HG03280 (cell line): Measurements from ENCODE around the gene KIF18B.

Experiments
- ATAC-seq: cut with Tn5 transposase; IDR thresholded peaks from one replicate; pipeline ENCODE4 v1.9.1; 2021; ENCODE audit warnings: mild to moderate bottlenecking, moderate library complexity; ENCODE audit not compliant: unreplicated experiment

The KIF18B gene

GRCh38 chr17:44941712-44942331 is 5.8 kb downstream of the KIF18B start:
- no peak for ATAC-seq

- ATAC-seq: no peak
These were observed 6.8 kb downstream of the KIF18B start for GRCh38 chr17:44940768-44941167.

DNA sequence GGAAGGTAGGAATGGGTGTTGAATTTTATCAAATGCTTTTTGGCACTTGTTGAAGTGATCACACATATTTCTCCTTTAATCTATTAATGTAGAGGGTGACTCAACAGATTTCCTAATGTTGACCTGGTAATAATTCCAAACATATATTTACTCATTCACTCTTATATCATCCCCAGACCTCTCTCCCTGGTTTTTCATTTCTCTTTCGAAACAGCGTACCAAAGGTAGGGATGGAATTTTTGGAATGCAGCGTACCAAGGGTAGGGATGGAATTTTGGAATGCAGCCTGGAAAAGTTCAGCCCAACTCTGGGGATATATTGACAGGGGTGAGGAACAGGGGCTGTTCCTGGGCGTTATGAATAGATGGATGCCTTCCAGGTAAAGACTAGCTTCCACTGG is 7.3 kb downstream of the KIF18B start:
- ATAC-seq: no peak

- ATAC-seq: no peak
These were observed 12.5 kb downstream of the KIF18B start for GRCh38 chr17:44935116-44935515.

GRCh38 chr17:44934745-44935105 is 12.8 kb downstream of the KIF18B start:
- no peak for ATAC-seq

- ATAC-seq: no peak
These were observed 13.5 kb downstream of the KIF18B start for GRCh38 chr17:44933824-44934744.

DNA sequence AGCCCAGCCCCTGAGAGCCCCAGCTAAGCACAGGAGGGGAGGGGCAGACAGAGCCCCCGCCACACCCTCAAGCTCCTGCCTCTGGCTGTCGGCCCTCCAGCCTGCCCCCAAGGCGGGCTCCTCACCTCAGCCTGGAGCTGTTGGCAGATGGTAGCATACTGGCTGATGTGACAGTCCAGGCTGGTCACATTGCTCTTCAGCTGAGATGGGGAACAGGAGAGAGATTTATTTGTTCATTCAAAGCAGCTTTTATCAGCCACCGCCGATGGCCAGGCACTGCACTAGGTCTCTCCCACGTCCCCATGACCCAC is 14.8 kb downstream of the KIF18B start:
- no peak for ATAC-seq

DNA sequence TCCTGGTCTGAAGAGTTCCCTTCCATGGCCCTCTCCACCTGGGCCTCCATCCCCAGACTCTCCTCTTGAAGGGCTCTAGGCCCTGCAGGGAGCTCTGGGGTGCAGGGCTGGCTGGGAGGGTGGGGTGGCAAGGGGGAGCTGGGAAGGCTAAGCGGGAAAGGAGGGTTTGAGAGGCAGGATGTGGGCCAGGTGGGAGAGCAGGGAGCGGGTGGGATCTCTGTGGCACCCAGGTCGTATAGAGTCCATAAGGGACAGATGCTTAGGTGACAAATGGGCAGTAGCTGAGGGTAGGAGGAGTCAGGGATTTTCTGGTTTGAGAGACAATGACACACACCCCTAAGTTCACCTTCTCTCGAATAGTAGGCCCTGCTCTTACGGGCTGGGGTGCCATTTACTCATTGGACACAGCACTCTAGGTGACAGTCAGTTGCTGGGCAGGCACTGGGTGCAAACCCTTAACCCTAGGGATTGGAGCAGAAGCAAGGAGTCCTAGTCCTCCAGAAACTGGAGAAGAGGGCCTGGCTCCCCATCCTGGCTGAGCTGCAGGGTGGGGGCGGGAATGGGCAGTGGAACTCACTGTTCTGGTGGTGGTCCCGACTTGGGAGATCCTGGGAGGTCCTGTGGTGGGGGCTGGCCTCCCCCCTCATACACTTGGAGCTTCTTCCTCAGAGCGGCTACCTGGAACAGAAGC is 15.3 kb downstream of the KIF18B start:
- ATAC-seq: no peak

GRCh38 chr17:44931376-44931775 is 16.2 kb downstream of the KIF18B start:
- no peak for ATAC-seq

DNA sequence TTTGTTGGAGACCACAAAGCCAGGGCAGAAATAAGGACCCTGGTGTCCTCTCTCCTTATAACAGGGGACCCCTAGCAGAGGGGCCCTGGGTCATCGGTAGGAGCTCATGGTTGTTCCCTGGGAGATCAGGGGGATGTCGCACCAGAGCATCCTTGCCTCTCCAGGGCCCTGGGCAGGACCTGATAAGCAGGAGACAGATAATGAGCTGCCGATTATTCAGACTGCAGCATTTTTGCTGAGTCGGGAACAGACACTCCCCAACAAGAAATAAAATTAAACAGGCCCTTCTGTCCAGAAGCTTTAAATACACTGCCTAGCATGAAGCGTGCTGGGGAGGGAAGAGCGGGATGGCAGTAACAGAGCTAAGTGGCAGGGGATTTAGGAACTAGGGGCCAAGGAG is 16.9 kb downstream of the KIF18B start:
- no peak for ATAC-seq

GRCh38 chr17:44928950-44929720 is 18.4 kb downstream of the KIF18B start:
- no peak for ATAC-seq

GRCh38 chr17:44928136-44928535 is 19.4 kb downstream of the KIF18B start:
- no peak for ATAC-seq

DNA sequence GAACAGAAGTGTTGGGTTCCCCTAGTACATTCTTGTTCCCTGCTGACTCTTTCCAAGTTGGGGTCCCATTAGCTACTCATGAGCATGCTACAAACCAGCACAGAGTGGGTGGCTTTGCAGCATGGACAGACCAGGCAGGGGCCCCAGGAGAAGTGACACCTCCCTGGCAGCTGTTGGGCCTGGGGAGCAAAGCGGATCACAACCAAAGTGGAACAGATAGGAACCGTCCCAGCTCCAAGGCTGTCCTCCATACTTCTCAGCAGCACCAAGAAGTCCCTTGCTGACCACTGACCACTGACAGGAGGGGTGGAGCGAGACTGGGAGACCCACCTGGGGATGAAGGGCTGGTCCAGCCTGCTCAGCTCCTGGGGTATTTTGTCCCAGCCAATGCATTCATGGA is 19.9 kb downstream of the KIF18B start:
- no peak for ATAC-seq

DNA sequence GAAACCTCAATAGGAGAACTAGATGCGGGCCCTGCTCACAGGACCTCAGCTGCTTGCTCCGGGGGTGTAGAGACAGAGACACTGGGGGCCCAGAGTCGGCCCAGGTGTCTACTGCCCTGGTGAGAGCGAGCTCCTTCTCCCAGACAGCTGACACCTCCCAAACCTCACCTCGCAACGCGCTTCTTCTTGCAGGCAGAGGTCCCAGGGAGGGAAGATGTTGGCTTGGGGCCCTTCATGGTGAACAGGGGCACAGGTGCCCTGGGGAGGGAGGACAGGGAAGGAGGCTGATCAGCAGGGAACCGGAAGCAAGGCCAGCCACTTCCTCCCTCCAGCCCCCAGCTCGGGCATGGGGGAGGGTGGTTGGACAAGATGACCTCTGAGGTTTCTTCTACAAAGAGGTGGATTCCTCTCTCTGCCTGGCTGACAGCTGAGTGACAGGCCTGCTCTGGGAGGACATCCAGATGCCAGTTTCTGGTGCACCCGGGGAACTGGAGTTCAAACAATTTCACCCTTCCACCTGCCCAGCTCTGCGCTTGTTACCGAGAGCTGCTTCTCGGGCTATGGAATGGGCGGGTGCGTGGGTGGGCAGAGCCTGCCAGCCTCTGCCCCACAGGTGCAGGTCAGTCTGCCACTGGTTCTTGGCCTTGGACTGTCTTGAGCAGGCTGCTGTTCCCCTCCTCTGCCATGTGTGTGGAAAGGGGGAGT is 20.6 kb downstream of the KIF18B start:
- no peak for ATAC-seq

GRCh38 chr17:44925731-44926697 is 21.6 kb downstream of the KIF18B start:
- no peak for ATAC-seq

DNA sequence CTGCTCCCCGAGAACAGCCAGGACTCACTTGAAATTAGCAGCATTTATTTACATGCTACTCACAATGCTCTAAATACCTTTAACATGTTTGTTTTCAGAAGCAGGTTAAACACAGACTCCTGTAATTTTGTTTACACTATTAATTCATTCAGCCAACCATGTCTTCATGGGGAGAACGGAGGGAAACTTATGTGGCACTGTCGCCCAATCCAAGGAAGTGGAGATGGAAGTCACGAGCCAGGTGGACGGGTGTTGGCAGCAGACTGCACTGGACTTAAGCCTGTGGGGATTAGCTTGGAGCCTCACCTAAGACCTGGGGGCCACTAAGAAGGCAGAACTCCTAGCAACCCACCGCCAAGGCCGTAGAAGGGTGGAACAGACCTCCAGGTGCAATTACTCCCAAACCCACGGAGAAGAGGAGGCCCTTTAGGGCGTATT is 23.4 kb downstream of the KIF18B start:
- no peak for ATAC-seq

DNA sequence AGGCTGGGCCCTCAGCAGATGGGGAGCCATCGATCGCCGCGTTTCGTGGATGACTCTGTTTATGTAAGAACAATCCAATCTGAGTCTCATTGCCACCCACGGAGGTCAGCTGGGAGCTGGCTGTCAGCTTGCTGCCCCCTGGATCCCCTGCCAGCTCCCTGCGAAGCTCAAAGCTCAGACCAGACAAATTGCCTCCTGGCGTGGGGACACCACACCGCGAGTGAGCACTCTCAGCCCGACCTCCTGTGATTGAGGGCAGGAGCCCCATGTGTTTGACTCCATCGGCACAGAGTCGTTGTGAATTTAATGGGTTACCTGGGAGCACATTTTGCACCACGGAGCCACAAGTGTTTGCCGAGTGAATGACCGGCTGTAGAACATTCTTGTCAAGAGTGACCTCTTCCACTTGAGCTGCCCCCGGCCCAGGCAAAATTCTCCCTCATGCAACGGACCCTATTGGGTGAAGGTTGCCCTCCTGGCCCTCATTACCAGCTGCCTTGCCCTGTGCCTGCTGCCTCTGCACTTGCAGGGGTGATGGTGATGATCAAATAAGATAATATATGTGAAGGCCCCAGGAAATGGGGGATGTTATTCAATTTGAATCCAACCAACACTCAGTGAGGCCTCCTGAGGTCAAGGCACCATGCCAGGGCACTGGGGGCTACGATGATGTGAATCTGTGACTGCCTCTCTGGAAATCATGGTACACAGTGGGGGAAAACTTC is 24.7 kb downstream of the KIF18B start:
- no peak for ATAC-seq

GRCh38 chr17:44922136-44922535 is 25.4 kb downstream of the KIF18B start:
- ATAC-seq: no peak
